Measurements from ENCODE around the gene MAGI2. TPM values are rescaled to one million over a fixed set of nuclear protein-coding genes. Genes with fewer than 3 reads are reported as not detected.
"Not testable (repeated sequence)": the region's sequence is repeated elsewhere in the genome, so short reads cannot be mapped to it uniquely, and the experiment has no call there.

The MAGI2 gene
- total RNA-seq, 3 donors from 2014 or later = 9.8 to 22.7 (median 20.2) TPM

DNA sequence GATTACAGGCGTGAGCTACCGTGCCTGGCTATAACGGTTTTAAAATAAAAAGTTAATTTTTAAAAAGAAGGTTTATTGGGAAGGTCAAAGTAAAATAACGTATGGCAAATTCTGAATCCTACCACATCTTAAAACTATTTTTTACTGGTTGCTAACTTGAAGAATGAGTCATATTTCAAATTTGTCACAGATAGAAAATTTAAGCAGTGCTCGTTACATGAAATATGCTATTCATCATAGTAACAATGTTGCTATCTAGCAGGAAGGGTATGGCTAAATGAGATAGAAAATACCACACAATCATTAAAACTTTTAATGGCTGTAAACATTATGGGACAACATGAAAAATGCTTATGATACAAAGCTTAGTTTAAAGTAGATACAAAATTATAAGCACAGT is 1154.4 kb downstream of the MAGI2 start:
- Histone ChIP-seq H3K27me3 (no peaks in the 10 kb centered on the region), H3K4me3 (no peak overlapping the region), H3K4me1 (no peaks in the 10 kb centered on the region), H3K27ac (no peak overlapping the region), H3K9me3 (no peaks in the 10 kb centered on the region), H3K36me3 (no peaks in the 10 kb centered on the region)
- TF ChIP-seq POLR2A (IDR thresholded peaks at IDR 0.05) (no peak), POLR2AphosphoS5 (IDR thresholded peaks at IDR 0.05) (no peak)
- intact Hi-C loops (cut with DNase I; ENCODE audit: low total_unique reads) = loop anchor here (5.0 kb wide), 1 partner anchor 48 kb away; no protein-coding TSS in a partner anchor
- DNase-seq (ENCODE audit: low spot score in 2 of 2) = no peak

DNA sequence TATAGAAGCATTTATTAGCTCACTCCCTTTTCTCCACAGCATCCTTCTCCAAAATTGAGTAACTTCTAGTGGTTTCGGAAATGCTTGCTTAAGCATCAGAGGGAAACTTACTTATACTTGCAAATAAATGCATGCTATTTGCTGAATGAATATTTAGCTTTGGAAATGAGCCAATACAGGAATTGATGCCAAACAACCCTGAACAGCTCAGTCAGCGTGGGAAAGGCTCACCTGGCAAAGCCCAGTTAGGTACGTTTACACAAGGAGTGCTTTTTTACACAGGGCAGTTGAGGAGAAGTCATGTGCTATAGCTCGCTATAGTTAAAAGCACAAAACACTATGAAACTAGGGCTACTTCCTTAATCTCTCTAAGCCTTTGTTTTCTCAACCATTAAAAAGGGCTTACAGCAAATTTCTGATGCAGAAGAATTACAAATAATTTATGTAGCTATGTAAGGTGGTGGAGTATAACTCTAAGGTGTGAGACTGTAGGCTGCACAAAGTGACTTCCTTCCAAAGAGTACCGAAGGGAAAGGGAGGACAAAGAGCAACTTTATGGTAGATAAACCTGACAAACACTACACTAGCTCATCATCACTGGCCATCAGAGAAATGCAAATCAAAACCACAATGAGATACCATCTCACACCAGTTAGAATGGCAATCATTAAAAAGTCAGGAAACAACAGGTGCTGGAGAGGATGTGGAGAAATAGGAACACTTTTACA is 1156.7 kb downstream of the MAGI2 start:
- no peak for DNase-seq (ENCODE audit: low spot score in 2 of 2)
- TF ChIP-seq, protein P1, sequence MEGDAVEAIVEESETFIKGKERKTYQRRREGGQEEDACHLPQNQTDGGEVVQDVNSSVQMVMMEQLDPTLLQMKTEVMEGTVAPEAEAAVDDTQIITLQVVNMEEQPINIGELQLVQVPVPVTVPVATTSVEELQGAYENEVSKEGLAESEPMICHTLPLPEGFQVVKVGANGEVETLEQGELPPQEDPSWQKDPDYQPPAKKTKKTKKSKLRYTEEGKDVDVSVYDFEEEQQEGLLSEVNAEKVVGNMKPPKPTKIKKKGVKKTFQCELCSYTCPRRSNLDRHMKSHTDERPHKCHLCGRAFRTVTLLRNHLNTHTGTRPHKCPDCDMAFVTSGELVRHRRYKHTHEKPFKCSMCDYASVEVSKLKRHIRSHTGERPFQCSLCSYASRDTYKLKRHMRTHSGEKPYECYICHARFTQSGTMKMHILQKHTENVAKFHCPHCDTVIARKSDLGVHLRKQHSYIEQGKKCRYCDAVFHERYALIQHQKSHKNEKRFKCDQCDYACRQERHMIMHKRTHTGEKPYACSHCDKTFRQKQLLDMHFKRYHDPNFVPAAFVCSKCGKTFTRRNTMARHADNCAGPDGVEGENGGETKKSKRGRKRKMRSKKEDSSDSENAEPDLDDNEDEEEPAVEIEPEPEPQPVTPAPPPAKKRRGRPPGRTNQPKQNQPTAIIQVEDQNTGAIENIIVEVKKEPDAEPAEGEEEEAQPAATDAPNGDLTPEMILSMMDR (IDR thresholded peaks at IDR 0.05) = no peak
- TF ChIP-seq POLR2A (IDR thresholded peaks at IDR 0.05) = no peak
- no peak for TF ChIP-seq POLR2AphosphoS5 (IDR thresholded peaks at IDR 0.05)
- H3K27me3 ChIP-seq = no peaks in the 10 kb centered on the region
- no peaks in the 10 kb centered on the region for H3K4me1 ChIP-seq
- H3K36me3 ChIP-seq = no peaks in the 10 kb centered on the region
- no peak overlapping the region for H3K27ac ChIP-seq
- H3K9me3 ChIP-seq = no peaks in the 10 kb centered on the region
- intact Hi-C loops (cut with DNase I; ENCODE audit: low total_unique reads) = loop anchor here (5.0 kb wide), 1 partner anchor 50 kb away; no protein-coding TSS in a partner anchor
- no peak overlapping the region for H3K4me3 ChIP-seq

DNA sequence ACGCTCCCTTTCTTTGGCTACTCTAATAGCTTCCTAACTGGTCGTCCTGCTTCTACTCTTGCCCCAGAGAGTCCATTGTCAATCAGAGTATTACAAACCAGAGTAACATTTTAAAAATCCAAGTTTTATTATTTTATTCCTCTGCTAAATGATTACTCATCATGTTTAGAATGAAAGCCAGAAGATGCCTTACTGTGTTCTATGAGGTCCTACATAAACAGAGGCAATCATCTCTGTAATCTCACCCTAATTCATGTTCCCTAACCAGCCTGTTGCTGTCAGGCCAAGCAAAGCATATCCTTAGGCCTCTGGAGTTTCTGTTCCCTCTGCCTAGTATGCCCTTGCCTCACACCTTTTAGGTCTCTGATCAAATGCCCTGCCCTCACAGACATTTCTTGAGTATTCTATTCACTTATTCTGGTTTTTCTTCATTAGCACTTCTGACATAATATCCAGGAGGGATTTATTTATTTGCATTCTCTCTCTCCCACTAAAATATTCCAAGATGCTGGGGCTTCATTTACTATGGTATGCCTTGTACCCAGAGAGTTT is 1157.3 kb downstream of the MAGI2 start:
- Histone ChIP-seq H3K9me3 (no peaks in the 10 kb centered on the region), H3K27ac (no peak overlapping the region), H3K27me3 (no peaks in the 10 kb centered on the region), H3K4me3 (no peak overlapping the region), H3K4me1 (no peaks in the 10 kb centered on the region), H3K36me3 (no peaks in the 10 kb centered on the region)
- no peak for DNase-seq (ENCODE audit: low spot score in 2 of 2)
- intact Hi-C loops (cut with DNase I; ENCODE audit: low total_unique reads) = loop anchor here (5.0 kb wide), 1 partner anchor 51 kb away; no protein-coding TSS in a partner anchor
- TF ChIP-seq POLR2A (IDR thresholded peaks at IDR 0.05) (no peak), POLR2AphosphoS5 (IDR thresholded peaks at IDR 0.05) (no peak)
- TF ChIP-seq, protein P1 (IDR thresholded peaks at IDR 0.05) = no peak

DNA sequence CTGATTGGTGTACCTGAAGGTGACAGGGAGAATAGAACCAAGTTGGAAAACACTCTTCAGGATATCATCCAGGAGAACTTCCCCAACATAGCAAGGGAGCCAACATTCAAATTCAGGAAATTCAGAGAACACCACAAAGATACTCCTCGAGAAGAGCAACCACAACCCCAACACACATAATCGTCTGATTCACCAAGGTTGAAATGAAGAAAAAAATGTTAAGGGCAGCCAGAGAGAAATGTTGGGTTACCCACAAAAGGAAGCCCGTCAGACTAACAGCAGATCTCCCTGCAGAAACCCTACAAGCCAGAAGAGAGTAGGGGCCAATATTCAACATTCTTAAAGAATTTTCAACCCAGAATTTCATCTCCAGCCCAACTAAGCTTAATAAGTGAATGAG is 1164.0 kb downstream of the MAGI2 start:
- intact Hi-C loops (cut with DNase I; ENCODE audit: low total_unique reads); H3K4me1 ChIP-seq: not testable (repeated sequence)

DNA sequence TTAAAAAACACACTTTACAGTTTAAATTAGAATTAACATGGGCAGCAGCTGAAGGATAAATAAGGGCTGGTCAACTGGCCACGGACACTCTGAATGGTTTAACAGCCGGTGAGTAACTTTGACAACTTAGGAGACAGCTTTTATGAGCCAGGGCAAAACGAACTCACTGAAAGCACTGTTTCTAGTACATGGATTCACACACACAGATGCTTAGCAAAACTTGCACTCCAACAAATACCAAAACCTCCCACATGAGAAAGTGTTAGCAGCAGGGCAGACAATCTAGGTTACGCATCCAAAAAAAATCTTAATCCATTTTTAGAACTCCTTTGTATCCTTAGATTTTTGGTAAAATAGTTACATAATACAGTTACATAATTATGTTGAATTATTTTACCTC is 1168.5 kb downstream of the MAGI2 start:
- Histone ChIP-seq H3K4me3 (no peak overlapping the region), H3K27me3 (no peaks in the 10 kb centered on the region), H3K4me1 (no peaks in the 10 kb centered on the region), H3K27ac (no peak overlapping the region), H3K36me3 (no peaks in the 10 kb centered on the region), H3K9me3 (no peaks in the 10 kb centered on the region)
- TF ChIP-seq POLR2A (IDR thresholded peaks at IDR 0.05) (no peak), POLR2AphosphoS5 (IDR thresholded peaks at IDR 0.05) (no peak)
- TF ChIP-seq, protein P1 (IDR thresholded peaks at IDR 0.05) = no peak
- DNase-seq (ENCODE audit: low spot score in 2 of 2) = no peak
- intact Hi-C loops (cut with DNase I; ENCODE audit: low total_unique reads) = no loop called here

More for the DNA sequence above, 1164.0 kb downstream of the MAGI2 start:
- not testable (repeated sequence) for H3K27me3 ChIP-seq; H3K36me3 ChIP-seq; H3K9me3 ChIP-seq; H3K4me3 ChIP-seq; DNase-seq (ENCODE audit: low spot score in 2 of 2); H3K27ac ChIP-seq

DNA sequence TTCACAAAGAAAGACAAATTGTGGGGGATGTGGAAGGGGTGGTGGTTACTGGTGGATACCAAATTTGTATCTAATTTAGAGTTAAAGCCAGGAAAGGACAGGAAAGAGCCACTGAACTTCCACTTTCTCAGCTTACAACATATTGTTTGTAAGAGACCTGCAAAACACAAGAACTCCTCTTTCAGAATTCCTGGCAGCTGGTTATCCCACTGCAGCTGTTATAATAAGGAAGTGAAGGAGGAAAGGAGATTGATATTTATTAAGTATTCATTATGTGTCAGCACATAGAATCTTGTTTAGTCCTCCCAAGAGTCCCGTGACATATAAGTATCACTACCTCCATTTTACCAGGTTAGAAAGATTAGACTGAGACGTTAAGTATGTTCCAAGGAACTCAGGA is 1173.2 kb downstream of the MAGI2 start:
- Histone ChIP-seq H3K36me3 (no peaks in the 10 kb centered on the region), H3K27me3 (no peaks in the 10 kb centered on the region), H3K4me3 (no peak overlapping the region), H3K27ac (no peak overlapping the region), H3K4me1 (no peaks in the 10 kb centered on the region), H3K9me3 (no peaks in the 10 kb centered on the region)
- no peak for DNase-seq (ENCODE audit: low spot score in 2 of 2)
- TF ChIP-seq, protein P1 (IDR thresholded peaks at IDR 0.05) = no peak
- TF ChIP-seq POLR2AphosphoS5 (IDR thresholded peaks at IDR 0.05) (no peak), POLR2A (IDR thresholded peaks at IDR 0.05) (no peak)
- intact Hi-C loops (cut with DNase I; ENCODE audit: low total_unique reads) = no loop called here

All from breast epithelium (tissue), 4 donors.